GM03348 (cell line): ENCODE data around the gene LMF1.

Source experiments
- DNase-seq: peaks from one replicate; pipeline ENCODE4 v3.0.0; 2012; ENCODE audit warnings: low spot score

Gene LMF1

DNA sequence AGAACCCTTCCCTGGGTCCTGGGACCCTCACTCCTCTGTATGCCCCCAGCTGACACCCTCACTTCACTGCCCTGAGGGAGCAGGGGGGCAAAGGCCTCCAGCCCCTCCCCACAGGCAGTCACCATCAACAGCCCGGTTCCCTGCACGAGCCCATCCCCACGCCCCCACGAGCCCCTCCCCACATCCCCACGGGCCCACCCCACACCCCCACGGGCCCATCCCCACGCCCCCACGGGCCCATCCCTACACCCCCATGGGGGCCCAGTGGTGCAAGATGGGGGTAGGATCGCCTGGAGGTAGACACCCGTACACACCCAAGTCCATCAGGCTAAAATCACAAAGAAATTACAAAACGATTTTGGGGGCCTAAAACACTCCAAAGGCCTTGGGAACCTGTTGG lies 42.3 kb downstream of the LMF1 start:
- no peak for DNase-seq

DNA sequence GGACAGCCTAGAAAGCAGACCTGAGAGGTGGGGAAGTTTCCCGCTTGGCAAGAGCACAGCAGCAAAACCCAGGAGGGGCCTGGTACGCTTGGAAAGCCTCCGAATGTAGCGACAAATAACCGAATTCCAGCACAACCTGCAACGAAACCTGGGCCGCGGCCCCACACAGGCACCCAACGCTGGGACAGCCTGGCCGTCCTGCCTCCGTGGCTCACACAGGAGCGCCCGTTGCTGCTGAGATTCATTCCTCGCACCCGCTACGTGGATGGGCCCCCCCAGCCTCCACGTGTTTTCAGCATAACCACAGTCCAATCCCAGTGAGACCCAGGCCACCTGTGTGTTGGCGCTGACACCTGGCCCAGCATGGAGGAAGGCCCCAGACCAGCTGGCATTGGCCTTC lies 42.9 kb downstream of the LMF1 start:
- no peak for DNase-seq

DNA sequence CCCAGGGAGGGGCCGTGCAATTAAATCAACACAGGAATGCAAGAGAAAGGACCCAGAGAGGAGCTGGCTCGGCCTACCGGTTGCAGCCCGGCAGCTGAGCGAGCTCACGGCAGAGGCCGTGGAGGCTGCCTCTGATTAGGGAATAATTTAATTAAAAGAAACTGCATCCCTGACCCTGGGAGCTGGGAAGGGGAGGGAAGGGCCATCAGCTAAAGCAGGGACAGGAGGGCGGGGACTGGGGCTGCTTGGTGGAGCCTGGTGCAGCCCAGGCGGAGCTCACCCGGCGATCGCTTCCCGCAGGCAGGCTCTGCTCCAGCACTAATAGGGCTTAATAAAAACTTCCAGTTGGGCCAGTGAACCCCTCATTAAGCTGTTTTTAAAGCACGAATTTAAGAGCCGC lies 43.4 kb downstream of the LMF1 start:
- DNase-seq, result no peak

DNA sequence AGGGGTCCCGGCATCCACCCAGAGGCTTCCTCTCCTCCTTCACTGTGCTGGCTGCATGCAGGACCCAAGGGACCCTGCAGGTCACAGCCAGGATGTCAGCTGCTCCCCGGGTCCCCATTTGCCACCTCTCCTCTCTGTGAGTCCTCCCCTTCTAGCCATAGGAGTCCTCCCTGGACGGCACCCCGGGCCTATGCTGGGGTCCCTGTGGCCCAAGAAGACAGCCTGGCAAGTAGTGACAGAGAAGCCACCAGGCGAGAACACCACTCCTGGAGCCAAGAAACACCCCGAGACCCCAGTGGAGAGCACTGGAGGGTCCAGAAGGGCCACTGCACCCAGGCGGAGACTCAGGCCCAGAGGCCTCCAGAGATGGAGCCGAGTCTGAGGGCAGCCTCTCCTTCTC lies 44.1 kb downstream of the LMF1 start:
- DNase-seq, result no peak

DNA sequence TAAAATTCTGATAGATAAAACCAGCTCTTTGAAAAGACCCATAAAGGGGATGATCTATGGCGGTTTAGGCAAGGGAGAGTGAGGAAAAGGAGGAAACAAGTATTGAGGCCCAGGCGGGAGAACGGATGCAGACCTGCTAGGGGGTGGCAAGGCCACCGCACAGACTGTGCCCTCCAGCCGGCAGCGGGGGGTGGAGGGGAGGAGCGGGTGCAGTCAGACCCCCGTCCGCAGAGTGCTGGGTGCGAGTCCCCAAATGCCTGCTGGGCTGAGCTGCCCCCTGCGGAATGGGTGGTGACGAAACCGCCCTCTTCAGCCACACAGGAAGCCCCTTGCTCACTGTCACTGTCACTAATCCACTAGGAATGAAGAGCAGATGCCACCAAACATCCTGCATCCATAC lies 46.0 kb downstream of the LMF1 start:
- DNase-seq, result no peak

DNA sequence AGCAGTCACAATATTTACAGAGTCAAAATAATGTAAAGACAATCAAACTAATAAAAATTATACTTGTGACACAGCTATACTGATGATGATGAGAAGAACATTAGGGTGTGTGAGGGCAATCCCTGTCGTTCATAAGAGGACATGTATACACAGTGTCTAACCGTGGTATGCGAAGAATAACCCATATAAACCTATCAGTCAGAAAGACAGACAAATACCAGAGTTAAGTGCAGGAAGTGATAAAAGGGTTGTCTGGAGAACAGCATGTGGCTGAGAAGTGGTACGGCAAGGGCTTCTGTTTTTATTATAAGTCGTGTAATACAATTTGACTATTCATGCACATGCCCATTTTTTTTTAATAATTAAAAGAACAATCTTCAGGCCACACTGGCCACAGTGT lies 46.7 kb downstream of the LMF1 start:
- no peak for DNase-seq

DNA sequence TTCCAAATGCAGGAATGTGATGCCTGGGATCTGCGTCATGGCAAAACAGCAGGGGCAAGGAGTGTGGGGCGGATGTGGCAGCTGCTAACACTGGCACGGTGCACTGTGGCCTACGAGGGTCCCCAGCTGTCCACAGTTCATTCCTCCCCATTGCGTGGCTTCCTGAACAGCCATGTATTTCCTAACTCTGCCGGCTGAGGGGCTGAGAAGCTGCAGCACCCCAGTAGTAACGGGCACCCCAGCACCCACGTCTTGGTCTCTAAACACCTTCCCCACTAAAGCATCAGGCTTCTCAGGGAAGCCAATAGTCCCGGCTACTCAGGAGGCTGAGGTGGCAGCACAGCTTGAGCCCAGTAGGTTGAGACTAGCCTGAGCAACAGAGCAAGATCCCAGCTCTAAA lies 47.6 kb downstream of the LMF1 start:
- DNase-seq, result no peak

DNA sequence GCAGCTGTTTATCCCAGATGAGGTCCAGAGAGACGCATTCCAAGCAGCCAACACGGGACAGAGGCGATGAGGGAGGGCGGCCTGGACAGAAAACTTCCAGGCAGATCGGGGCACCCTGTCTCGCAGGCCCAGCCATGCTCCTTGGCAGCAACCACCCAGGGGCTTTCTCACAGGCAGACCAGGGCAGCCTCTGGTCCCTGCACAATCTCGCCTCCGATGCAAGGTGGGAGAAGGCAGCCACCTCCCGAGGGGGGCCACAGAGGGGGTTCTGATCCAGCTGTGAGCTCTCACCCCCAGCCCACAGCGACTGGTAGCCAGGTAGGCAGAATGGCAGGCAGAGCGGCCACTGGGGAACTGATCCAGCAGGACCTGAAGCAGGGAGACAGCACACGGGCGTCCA lies 48.7 kb downstream of the LMF1 start:
- no peak for DNase-seq

DNA sequence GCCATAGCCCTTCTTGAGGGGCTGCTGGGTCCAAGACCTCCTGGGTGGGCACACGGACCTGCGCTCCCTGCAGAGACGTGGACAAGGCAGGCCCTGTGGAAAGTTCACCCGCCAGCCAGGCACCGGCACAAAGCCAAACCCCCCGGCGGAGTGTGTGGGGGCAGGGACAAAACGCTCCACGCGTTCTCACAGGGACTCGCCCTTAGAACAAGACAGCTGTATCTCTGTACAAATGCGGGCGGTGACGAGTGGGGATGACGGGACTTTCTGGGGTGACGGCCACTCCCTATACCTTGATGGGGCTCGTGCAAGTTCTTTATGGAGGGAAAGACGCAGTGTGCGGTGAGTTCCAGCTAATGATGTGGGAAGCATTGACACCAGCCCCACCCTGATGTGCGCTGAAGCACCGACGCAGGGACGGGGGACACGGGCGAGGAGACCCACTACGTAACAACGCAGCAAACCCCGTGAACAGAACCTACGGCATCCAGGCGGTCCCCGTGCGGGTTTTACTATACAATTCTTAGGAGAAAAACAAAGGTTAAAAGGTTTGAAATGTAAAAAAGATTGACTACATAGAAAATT lies 49.4 kb downstream of the LMF1 start:
- no peak for DNase-seq

DNA sequence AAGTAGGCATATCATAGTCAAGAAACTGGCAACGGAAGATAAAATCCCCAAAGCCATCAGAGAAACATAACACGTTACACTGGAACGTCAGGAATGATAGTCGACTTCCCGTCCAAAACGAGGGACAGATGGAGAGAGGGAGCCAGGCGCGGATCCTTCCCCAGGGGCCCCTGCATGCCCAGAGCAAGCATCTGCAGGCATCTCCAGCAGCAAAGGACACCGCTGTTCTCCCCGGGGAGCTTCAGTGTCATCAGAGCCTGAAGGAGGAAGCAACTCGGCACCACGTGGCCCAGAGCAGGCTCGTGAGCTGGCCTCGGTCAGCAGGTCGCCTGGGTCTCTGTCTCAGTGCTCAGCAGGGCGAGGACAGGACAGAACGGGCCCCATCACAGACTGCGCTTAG lies 50.1 kb downstream of the LMF1 start:
- DNase-seq, result peak; percentile 84

DNA sequence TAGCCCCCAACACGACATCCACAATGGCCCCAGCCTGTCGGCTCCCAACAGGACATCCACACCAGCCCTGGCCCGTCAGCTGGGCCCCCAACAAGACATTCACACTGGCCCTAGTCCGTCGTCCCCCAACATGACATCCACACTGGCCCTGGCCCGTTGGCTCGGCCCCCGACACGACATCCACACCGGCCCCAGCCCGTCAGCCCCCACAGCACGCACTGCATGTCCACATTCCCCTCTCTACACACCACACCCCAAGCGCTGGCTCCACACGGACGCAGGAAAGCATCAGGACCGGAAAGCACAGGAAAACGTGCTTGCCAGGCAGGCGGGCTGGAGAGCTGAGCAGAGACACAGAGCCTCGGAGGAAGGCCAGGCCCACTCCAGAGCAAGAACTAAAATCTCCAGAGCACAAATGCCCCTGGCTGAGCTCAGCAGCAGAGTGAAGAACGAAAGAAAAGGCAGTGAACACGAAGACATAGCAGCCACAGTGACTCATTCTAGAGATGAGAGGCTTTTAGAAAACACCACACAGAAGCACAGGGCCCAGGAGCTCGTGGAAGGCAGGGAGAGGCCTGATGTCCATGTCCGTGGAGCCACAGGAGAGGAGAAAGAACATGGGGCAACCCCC lies 50.6 kb downstream of the LMF1 start:
- DNase-seq, result peak; percentile 79

DNA sequence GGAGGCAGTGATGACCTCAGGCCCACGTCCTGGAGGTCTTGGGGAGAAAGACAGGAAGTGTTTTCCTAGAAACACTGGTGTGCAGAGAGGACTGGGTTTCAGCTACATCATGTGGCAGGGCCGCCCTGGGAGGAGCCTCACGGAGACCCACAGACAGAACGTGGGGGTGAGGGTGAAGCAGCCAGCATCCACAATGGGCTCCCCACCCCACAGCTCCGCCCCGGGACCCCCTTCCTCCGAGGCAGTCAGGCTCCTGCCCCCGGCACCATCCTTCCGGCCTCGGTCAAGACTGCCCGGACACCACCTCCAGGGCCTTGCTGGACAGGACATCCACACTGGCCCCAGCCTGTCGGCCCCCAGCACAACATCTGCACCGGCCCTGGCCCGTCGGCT lies 51.1 kb downstream of the LMF1 start:
- no peak for DNase-seq

DNA sequence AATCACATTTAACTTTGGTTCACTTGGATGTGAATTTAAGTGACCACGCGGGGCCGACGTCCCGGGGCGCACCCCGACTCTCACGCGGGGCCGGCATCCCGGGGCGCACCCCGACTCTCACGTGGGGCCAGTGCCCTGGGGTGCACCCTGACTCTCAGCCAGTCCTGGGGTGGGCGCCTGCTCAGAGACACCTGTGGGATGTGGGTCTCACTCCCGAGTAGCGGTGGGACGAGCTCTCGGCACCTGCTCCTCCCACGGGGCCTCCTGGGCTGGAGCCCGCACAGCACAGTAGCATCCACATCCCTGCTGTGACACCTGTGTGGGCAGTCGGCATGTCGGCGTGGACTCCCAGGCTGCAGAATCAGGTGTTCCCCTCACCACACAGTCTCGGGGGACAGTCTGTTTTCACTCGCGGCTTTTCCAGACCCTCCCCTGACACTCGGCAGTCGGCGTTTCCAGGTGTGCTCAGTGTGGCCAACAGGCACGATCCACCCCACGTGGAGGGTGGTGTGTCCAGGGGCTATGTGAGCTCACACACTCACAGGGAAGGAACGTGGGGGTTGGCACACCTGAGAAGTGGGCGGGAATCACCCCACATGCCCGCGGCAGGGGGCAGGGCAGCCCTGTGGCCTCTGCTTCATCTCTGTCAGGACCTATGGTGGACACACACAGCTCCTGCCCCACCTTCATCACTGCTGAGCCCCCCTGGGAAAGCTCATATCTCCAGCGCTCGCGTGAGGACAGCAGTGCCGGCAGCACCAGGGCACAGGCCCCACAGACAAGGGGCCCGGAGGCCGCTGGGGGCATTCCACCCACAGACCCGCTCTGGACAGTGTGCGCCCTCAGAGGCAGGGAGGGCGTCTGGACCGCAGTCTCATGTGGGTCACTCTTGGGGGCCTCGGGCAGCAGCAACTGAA lies 51.8 kb downstream of the LMF1 start:
- DNase-seq, result no peak

DNA sequence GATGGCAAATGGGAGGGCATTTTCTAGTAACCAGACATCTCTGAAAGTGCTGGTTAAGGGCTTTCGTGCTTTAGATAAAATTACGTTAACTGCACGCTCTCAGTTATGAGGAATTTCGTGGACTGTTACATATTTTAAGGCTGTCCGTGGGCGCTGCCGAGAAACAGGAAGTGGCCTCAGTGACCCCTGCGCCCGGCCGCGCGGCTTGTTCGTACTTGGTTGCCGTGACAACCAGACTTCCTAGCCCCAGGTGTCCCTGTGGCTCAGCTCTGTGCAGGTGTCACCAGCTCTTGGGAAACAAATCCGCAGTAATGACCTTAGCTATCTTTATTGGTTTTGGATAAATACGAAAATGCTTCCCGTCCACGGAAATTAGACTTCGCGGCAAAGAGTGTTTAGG lies 52.7 kb downstream of the LMF1 start:
- DNase-seq, result no peak

DNA sequence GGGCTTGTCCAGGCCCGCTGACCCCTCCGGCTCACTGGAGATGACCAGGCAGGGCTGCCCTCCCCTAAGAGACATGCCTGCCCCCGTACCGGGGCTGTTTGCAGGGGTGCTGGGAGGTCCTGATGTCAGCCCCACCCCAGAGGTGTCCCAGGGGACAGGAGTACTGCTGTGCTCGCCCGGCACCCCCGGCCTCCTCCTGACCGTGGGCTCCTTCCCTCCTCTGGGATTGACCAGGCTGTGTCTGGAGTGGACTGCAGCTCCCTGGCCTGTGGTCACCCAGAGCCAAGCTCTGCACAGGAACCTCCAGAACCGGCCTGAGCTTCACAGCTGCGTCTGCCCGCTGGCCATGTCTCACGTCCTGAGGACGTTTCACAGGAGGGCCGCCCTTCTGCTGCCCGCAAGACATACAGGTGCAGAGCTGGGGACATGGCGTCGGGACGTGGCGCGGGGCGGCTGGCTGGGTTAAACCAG lies 53.2 kb downstream of the LMF1 start:
- no peak for DNase-seq

DNA sequence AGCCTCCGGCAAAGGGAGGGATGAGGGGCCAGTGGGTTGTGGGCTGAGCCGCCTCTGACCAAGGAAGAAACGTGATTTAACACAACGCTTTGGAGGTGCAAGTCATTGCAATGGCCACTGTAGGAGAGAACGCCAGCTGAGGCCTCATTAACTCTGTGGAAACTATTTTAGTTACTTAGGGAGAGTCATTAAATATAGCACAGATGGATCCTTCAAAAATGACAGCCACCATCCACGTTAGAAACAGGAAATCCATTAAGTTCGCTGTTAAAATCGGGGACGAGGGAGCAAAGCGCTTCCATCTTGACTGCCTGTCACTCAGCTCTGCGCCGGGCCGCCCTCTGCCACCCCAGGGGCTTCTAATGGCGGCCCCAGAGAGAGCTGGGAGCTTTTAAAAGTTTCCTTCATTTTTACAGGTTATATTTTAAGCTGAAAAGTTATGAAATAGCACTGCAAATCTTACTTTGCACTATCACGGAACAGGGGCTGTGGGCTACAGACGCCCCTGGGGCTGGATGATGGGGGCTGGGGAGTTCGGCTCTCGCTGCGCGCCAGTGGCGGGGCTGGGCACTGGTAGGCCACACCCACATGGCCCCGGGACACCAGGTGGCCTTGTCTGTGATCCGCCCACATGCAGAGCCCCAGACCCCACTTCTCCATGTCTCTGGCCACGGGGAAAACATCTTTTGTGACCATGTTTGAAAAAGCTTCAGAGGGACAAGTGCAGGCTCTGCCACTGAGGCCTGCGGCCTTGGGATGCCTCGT lies 54.6 kb downstream of the LMF1 start:
- no peak for DNase-seq

DNA sequence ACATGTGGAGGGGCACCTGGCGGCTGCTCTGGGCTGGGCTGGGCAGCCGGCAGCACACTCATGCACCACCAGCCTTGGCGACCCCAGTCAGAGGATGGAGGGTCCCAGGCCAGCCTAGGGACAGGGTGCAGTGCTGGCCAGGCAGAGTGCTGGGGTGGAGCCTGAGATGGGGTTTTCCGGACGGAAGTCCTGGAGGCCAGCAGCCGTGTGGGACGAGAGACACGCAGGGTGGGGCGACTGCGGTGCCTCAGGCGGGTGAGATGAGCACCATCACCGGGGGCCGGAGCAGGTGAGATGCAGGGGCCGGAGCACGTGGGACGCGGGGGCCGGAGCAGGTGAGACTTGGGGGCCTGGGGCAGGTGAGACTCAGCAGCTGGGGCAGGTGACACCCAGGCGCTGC lies 55.2 kb downstream of the LMF1 start:
- no peak for DNase-seq

DNA sequence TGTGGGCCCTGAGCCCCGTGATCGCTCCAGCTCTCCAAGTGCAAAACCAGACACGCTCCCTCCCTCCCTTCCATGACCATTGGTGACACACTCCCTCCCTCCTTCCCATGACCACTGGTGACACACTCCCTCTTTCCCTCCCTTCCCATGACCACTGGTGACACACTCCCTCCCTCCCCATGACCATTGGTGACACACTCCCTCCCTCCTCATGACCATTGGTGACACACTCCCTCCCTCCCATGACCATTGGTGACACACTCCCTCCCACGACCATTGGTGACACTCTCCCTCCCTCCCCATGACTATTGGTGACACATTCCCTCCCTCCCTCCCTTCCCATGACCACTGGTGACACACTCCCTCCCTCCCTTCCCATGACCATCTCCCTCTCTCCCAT lies 56.3 kb downstream of the LMF1 start:
- DNase-seq, result peak; percentile 39

DNA sequence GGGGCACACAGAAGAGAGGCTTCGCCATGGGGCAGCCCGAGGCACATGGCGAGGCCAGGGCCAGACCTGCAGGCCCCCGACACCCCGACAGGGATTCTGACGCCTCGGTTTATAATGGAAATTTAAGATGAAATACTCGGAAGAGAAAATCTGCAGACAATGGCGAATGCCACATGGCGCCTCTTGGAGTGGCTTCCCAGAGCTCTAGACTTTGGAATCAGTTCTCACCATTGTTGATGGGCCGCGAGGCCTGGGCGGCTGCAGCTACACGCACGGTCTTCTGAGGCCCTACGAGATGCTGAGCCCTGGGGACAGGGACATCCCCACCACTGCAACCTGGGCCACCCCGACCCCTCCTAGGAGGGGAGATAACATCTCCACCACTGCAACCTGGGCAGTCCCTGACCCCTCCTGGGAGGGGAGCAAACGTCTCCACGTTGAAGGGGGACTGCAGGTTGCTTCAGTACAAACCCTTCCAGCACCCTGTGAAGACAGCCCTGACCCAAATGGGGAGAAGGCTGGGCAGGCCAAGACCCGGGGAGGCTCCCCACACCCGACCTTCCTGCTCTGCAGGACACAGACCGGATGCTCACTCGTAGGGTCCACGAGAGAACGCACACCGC lies 56.9 kb downstream of the LMF1 start:
- no peak for DNase-seq

DNA sequence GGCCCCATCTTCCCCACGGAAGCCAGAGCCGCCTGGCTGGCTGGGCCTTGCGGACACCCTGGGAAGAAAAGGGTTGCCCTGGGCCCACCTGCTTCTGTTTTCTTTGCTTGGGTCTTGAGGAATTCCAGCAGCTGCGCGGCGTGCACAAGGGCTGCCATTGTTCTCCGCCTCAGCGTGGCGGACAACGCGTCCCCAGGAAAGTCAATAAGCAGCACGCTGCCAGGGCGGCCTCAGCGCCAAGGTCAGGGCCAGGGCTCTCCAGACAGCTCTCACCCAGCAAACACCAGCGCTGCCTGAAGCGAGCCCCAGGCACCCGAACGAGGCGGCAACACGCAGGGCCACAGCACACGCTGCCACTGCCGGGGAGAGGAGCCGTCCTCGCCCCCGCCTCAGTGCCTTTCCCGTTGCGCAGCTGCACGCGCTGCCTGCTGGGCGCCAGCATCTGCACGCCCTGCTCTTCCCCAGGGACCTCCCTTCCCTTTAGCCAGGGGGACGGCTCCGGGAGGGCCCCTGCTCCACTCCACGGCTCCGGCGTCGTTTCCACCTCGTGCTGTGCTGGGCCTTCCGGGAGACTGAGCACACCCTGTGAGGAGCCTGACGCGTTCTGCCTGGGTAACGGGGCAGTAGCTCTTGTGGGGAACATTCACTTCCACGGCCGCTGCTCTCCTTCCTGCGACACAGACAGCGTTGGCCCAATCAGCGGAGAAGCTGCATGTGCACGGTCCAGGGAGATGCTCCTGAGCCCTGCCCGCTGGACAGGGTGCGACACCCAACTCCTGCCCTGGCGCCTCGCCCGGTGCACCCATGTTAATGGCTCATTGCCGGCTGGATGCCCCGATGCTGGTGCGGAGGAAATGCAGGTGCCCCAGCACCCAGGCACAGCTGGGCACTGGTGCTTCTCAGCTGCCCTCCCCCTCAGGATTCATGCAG lies 57.8 kb downstream of the LMF1 start:
- DNase-seq, result no peak

DNA sequence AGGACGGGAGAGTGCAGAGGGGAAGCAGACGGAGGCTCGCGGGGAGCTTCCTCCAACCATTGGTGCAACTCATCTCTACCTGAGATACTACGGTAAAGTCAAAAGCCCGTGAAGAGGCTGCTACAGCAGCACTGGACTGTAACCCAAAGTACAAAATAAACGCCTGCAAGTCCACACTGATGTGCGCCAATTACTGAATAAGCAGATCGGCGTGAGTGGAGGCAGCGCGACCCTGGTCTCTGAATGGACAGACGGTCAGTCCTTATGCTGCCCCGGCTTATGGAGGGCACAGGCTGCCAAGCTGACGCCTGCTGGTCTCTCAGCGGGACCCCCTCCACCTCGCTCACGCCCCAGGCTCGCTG lies 58.5 kb downstream of the LMF1 start:
- no peak for DNase-seq
